Aorta (tissue), 5 donors: Measurements from ENCODE around the gene LPP. TPM values are rescaled to one million over a fixed set of nuclear protein-coding genes. Genes with fewer than 3 reads are reported as not detected.
"Not testable (repeated sequence)": the region's sequence is repeated elsewhere in the genome, so short reads cannot be mapped to it uniquely, and the experiment has no call there.

Experiments
- ATAC-seq: fragments of 200-7000 bp; cut with Tn5 transposase; one replicate; pipeline ENCODE4 v1.9.1; 2022; ENCODE audit warnings: moderate library complexity; ENCODE audit not compliant: low FRiP score
- DNase-seq, 2 donors: peaks; one replicate each; pipeline ENCODE4 v3.0.0-alpha.2; 2020
- H3K27ac ChIP-seq, 2 donors: one replicate each; pipeline ENCODE4 v1.5.1; 2013; ENCODE audit warnings: low read length in 2 of 2, mild to moderate bottlenecking in 2 of 2, moderate library complexity in 2 of 2, control low read depth in 1 of 2, inconsistent platforms in 1 of 2, low read depth in 1 of 2
- H3K27me3 ChIP-seq, 2 donors: one replicate each; pipeline ENCODE4 v1.6.1; 2013; ENCODE audit warnings: control low read depth in 1 of 2, low read length in 1 of 2, mild to moderate bottlenecking in 1 of 2, moderate library complexity in 1 of 2; ENCODE audit not compliant: insufficient read depth in 2 of 2, control insufficient read depth in 1 of 2
- H3K36me3 ChIP-seq, 2 donors: one replicate each; pipeline ENCODE4 v1.6.1; 2013; ENCODE audit warnings: control low read depth in 1 of 2, low read length in 1 of 2, mild to moderate bottlenecking in 1 of 2; ENCODE audit not compliant: insufficient read depth in 2 of 2, control insufficient read depth in 1 of 2
- H3K4me1 ChIP-seq, 2 donors: one replicate each; pipeline ENCODE4 v1.6.1; 2013; ENCODE audit warnings: low read length in 2 of 2, control low read depth in 1 of 2, mild to moderate bottlenecking in 1 of 2, moderate library complexity in 1 of 2; ENCODE audit not compliant: insufficient read depth in 2 of 2, control insufficient read depth in 1 of 2
- H3K4me3 ChIP-seq, 2 donors: one replicate each; pipeline ENCODE4 v1.5.1; 2013; ENCODE audit warnings: low read length in 2 of 2, control low read depth in 1 of 2, mild to moderate bottlenecking in 1 of 2
- H3K9me3 ChIP-seq: one replicate; pipeline ENCODE4 v1.6.1; 2013; ENCODE audit warnings: mild to moderate bottlenecking, low read length; ENCODE audit not compliant: control insufficient read depth
- WGBS, 2 donors: extraction: QIAGEN DNeasy Blood & Tissue Kit; methylation state at CpG; one replicate each; pipeline ENCODE4 v1.1.7; 2013; 5-methylcytosine and 5-hydroxymethylcytosine counted together
- intact Hi-C, 2 donors: fragments of 100-400 bp; cut with DNase I; formaldehyde crosslinking; loops; one replicate each; pipeline versions ENCODE4 v1.14.2 to v1.15.0; 2022
- polyA plus RNA-seq, 2 donors: library from polyadenylated mRNA; stranded (reverse); fragments of 200-250 nt; gene quantifications; one replicate each; pipeline ENCODE4 v1.2.3, GENCODE V29; 2013
- total RNA-seq, 2 donors: library from RNA; stranded (reverse); fragmentation: NEBNext Ultra II Directional; extraction: Animal tissue kit (Norgen Biotek cat#: 25700); gene quantifications; one replicate each; pipeline ENCODE4 v1.2.1, GENCODE V29; 2021
- donor health status: healthy with polysubstance abuse.
- donor health status: Bipolar disorder and iron deficiency.
- donor health status: DM: no; HTN: no; CAD: no.
- donor health status: DM: no; HTN: no; CAD: no.
- donor health status: DM: yes; HTN: yes; CAD: no.

LPP gene
- total and polyA plus RNA-seq, 4 donors: 37.7 to 2,536 (median 527) TPM

- no peak for ATAC-seq
- no peak for DNase-seq
- Histone ChIP-seq H3K4me1 (peaks cover 11% of the 10 kb centered on the region in 2 donors), H3K4me3 (no peak overlapping the region), H3K27me3 (no peaks in the 10 kb centered on the region), H3K27ac (no peak overlapping the region), H3K36me3 (no peaks in the 10 kb centered on the region), H3K9me3 (no peaks in the 10 kb centered on the region)
- WGBS, 2 donors: 30 to 51% methylated on average over 2 of the region's 2 CpGs
- intact Hi-C loops: loop anchor here in 1 of 2 donors (10.0 kb wide), 3 partner anchors 147 to 693 kb away; partner anchors contain the start of gene BCL6
Measured at GRCh38 chr3:188437926-188438325, 284.0 kb downstream of the LPP start.

GRCh38 chr3:188439080-188439479 is 285.1 kb downstream of the LPP start:
- H3K27me3 ChIP-seq: no peaks in the 10 kb centered on the region
- no peak overlapping the region for H3K4me3 ChIP-seq
- H3K4me1 ChIP-seq: peaks cover 7 to 11% of the 10 kb centered on the region in 2 donors
- H3K27ac ChIP-seq: peak overlapping the region in 1 of 2 donors; percentile 50
- intact Hi-C loops: loop anchor here in 1 of 2 donors (10.0 kb wide), 3 partner anchors 146 to 694 kb away; partner anchors contain the start of gene BCL6
- DNase-seq (no peak), ATAC-seq (peak; percentile 63)
- peaks cover 0 to 3% of the 10 kb centered on the region in 2 donors for H3K36me3 ChIP-seq
- H3K9me3 ChIP-seq: no peaks in the 10 kb centered on the region
- 34 to 35% methylated on average over 5 of the region's 5 CpGs for WGBS, 2 donors

- intact Hi-C loops: no loop called here
- Histone ChIP-seq H3K36me3 (peaks cover 0 to 3% of the 10 kb centered on the region in 2 donors), H3K27me3 (no peaks in the 10 kb centered on the region), H3K4me3 (no peak overlapping the region), H3K27ac (no peak overlapping the region), H3K4me1 (peaks cover 6 to 11% of the 10 kb centered on the region in 2 donors), H3K9me3 (no peaks in the 10 kb centered on the region)
- ATAC-seq (no peak), DNase-seq (no peak)
- 76% methylated on average over 1 of the region's 1 CpG for WGBS, 2 donors
Measured at GRCh38 chr3:188440340-188440972, 286.5 kb downstream of the LPP start.

GRCh38 chr3:188442430-188442829 is 288.5 kb downstream of the LPP start:
- H3K27ac ChIP-seq: no peak overlapping the region

GRCh38 chr3:188445175-188445574 is 291.2 kb downstream of the LPP start:
- intact Hi-C loops, H3K36me3 ChIP-seq, H3K4me3 ChIP-seq, H3K27ac ChIP-seq, H3K4me1 ChIP-seq, H3K27me3 ChIP-seq, ATAC-seq, DNase-seq, H3K9me3 ChIP-seq: not testable (repeated sequence)
- WGBS, 2 donors: 96% methylated on average over 4 of the region's 4 CpGs

More at GRCh38 chr3:188442430-188442829, 288.5 kb downstream of the LPP start:
- Histone ChIP-seq H3K9me3 (no peaks in the 10 kb centered on the region), H3K27me3 (no peaks in the 10 kb centered on the region), H3K36me3 (peaks cover 0 to 3% of the 10 kb centered on the region in 2 donors), H3K4me1 (peaks cover 6 to 11% of the 10 kb centered on the region in 2 donors), H3K4me3 (no peak overlapping the region)
- ATAC-seq: no peak
- 90 to 91% methylated on average over 8 of the region's 8 CpGs for whole genome bisulfite sequencing, 2 donors
- no peak for DNase-seq
- intact Hi-C loops: no loop called here

GRCh38 chr3:188446014-188446413 is 292.1 kb downstream of the LPP start:
- no peak overlapping the region for H3K27ac ChIP-seq
- peaks cover 0 to 5% of the 10 kb centered on the region in 2 donors for H3K4me1 ChIP-seq
- ATAC-seq (no peak), DNase-seq (no peak)
- WGBS, 2 donors: 87 to 89% methylated on average over 5 of the region's 5 CpGs
- H3K4me3 ChIP-seq: no peak overlapping the region
- H3K27me3 ChIP-seq: no peaks in the 10 kb centered on the region
- intact Hi-C loops: no loop called here
- H3K36me3 ChIP-seq: peaks cover 0 to 3% of the 10 kb centered on the region in 2 donors
- H3K9me3 ChIP-seq: no peaks in the 10 kb centered on the region

DNA sequence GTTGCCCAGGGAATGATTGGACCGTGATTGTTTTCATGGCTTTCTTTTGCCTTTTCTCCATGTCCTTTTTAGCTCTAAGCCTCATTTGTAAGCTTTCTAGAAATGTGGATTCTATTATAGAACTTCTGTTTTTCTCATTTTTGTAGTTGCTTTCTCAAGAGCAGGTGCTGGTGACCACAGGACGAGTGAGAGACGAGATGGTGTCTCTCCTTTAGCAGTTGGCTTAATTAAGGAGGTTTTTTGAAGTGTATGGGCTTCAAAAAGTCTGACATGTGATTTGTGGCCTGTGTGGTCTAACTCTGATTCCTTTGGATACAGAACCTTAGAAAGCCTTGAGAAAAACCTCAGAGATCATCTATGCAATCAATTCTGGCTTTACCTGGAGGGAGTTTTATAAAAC is 292.8 kb downstream of the LPP start:
- ATAC-seq: no peak
- H3K4me1 ChIP-seq: peaks cover 0 to 5% of the 10 kb centered on the region in 2 donors
- H3K27ac ChIP-seq: no peak overlapping the region
- DNase-seq: no peak
- peaks cover 0 to 3% of the 10 kb centered on the region in 2 donors for H3K36me3 ChIP-seq
- 75 to 87% methylated on average over 3 of the region's 3 CpGs for WGBS, 2 donors
- intact Hi-C loops: no loop called here
- no peak overlapping the region for H3K4me3 ChIP-seq
- H3K27me3 ChIP-seq: no peaks in the 10 kb centered on the region
- no peaks in the 10 kb centered on the region for H3K9me3 ChIP-seq

DNA sequence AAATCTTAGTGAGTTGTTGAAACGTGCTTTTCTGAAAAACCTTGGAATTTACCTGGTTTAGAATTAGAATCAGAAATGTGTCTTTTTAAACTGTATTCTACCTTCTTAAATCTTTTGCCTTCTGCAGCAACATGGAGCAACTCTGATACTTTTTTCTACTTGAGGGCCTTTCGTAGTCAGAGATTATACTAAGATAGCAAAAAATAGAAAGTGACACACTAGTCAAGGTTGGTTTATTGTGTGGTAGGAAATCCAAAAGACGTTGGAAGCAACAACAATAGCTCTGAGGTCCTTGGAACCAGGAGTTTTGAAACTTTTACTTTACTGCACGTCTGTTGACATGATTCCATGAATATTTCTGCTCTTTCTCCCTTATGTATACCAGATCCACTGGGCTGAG is 294.9 kb downstream of the LPP start:
- H3K36me3 ChIP-seq: peaks cover 0 to 2% of the 10 kb centered on the region in 2 donors
- no peak for DNase-seq
- 26 to 32% methylated on average over 4 of the region's 4 CpGs for WGBS, 2 donors
- peaks cover 0 to 5% of the 10 kb centered on the region in 2 donors for H3K4me1 ChIP-seq
- ATAC-seq: no peak
- H3K9me3 ChIP-seq: no peaks in the 10 kb centered on the region
- no peak overlapping the region for H3K4me3 ChIP-seq
- H3K27ac ChIP-seq: no peak overlapping the region
- intact Hi-C loops: no loop called here
- H3K27me3 ChIP-seq: no peaks in the 10 kb centered on the region

DNA sequence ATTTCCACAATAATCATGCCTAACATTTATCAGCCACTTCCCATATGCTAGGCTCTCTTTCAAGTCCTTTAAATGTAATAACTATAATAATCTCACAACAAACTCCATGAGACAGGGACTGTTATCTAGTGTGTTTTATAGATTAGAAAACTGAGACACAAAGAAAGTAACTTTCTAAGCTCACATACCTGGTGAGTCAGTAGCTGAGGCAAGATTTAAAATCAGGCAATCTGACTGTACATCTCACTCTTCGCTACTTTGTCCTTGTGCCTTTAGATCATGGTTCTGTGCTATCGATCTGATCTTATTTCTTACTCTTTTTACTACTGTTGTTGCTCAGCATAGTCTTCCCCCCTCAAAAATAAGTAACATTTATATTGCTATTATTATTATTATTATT is 295.5 kb downstream of the LPP start:
- H3K27ac ChIP-seq: no peak overlapping the region
- no peak for ATAC-seq

More for the DNA sequence above, 295.5 kb downstream of the LPP start:
- Histone ChIP-seq H3K27me3 (no peaks in the 10 kb centered on the region), H3K9me3 (no peaks in the 10 kb centered on the region), H3K4me1 (peaks cover 0 to 5% of the 10 kb centered on the region in 2 donors), H3K36me3 (peaks cover 0 to 2% of the 10 kb centered on the region in 2 donors), H3K4me3 (no peak overlapping the region)
- 98% methylated on average over 2 of the region's 2 CpGs for WGBS, 2 donors
- intact Hi-C loops: no loop called here
- no peak for DNase-seq
